A673 (cell line): ENCODE data around the gene FGD4.

Experiments
- CTCF ChIP-seq: fragments of 300-800, 200-600 bp; sonication (generic); conservative IDR thresholded peaks from 2 replicates; pipeline ENCODE4 v1.5.1; 2017; ENCODE audit warnings: low read depth, mild to moderate bottlenecking, antibody characterized with exemption, low read length, moderate library complexity, mixed read lengths
- EZH2 ChIP-seq: fragments of 200-600 bp; sonication (generic); IDR thresholded peaks from 2 replicates; pipeline ENCODE4 v1.6.1; 2017; ENCODE audit warnings: borderline replicate concordance, low read depth, mild to moderate bottlenecking, mixed read lengths, antibody characterized with exemption, low read length; ENCODE audit not compliant: poor library complexity, severe bottlenecking

- TF ChIP-seq EZH2: no peak
- TF ChIP-seq CTCF: no peak
Observed at GRCh38 chr12:32509328-32510091, 110.2 kb downstream of the FGD4 start.
